ENCODE results near the gene ANKRD40.

GRCh38 chr17:50719924-50720794, 12.4 kb upstream of the ANKRD40 start:
- TF ChIP-seq BRCA1 (IDR thresholded peaks at IDR 0.05) (no peak), BRCA1 (CRISPR knock-in tag; IDR thresholded peaks at IDR 0.05) (no peak), ZHX1 (conservative IDR thresholded peaks at IDR 0.05; ENCODE audit: low read length) (no peak), ZNF639 (CRISPR knock-in tag; conservative IDR thresholded peaks at IDR 0.05 in 1 of 2, IDR thresholded peaks at IDR 0.05 in 1 of 2) (no peak), ZBTB17 (CRISPR knock-in tag; IDR thresholded peaks at IDR 0.05) (no peak), REST (IDR thresholded peaks at IDR 0.05; ENCODE audit: borderline replicate concordance) (no peak), REST (CRISPR knock-in tag; IDR thresholded peaks at IDR 0.05; ENCODE audit: low read depth) (no peak)
